Keratinocyte (primary cell): ENCODE measurements around the gene GRAMD1A.

Experiments used
- EZH2 ChIP-seq: IDR thresholded peaks from one replicate; pipeline ENCODE4 v1.6.1; 2012; ENCODE audit warnings: inconsistent platforms, mild to moderate bottlenecking, low read length, moderate library complexity
- TF ChIP-seq, protein P1 (sequence below), 3 experiments: IDR thresholded peaks in 1 of 3; conservative IDR thresholded peaks in 1 of 3; optimal IDR thresholded peaks in 1 of 3; 2 replicates in 2 of 3; 3 replicates in 1 of 3; pipeline versions ENCODE3 to v1.5.1; 2011; ENCODE audit warnings: low read length in 3 of 3, mild to moderate bottlenecking in 3 of 3, moderate library complexity in 2 of 3, control low read depth in 1 of 3, inconsistent platforms in 1 of 3; ENCODE audit not compliant: insufficient read depth in 2 of 3; ENCODE audit errors: extremely low read depth in 1 of 3

DNA sequence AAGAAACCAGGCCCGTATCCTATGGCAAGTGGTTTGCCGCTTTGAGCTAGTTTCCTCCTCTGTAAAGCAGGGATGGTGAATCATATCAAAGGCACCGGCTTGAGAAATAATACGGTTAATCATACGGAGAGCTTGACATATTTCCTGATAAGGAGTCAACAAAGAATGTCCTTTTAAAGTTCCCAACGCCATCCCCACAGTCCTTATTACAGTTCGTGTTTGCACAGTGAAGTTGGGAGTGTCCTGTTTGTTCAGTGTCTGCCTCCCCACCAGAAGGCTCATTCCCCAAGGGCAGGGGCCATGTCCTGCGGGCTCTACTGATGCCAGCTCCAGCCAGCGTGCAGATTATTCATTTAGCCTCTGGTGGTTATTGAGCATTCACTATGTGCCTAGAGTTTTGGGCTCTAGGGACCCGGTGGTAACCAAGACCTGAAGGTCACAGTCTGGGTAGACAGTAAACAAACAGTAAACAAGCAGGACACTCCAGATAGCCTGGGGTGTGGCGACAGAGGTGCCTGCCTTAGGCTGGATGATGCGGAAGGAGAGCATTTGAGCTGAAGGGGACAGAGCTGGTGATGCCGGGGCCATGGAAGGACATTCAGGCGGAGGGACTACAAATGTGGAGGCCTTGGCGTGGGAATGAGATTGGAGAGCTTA, 6.3 kb downstream of the GRAMD1A start:
- TF ChIP-seq, protein P1, sequence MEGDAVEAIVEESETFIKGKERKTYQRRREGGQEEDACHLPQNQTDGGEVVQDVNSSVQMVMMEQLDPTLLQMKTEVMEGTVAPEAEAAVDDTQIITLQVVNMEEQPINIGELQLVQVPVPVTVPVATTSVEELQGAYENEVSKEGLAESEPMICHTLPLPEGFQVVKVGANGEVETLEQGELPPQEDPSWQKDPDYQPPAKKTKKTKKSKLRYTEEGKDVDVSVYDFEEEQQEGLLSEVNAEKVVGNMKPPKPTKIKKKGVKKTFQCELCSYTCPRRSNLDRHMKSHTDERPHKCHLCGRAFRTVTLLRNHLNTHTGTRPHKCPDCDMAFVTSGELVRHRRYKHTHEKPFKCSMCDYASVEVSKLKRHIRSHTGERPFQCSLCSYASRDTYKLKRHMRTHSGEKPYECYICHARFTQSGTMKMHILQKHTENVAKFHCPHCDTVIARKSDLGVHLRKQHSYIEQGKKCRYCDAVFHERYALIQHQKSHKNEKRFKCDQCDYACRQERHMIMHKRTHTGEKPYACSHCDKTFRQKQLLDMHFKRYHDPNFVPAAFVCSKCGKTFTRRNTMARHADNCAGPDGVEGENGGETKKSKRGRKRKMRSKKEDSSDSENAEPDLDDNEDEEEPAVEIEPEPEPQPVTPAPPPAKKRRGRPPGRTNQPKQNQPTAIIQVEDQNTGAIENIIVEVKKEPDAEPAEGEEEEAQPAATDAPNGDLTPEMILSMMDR (optimal IDR thresholded peaks at IDR 0.05 in 1 of 3, IDR thresholded peaks at IDR 0.05 in 1 of 3, conservative IDR thresholded peaks at IDR 0.05 in 1 of 3; ENCODE audit: extremely low read depth in 1 of 3, insufficient read depth in 2 of 3, low read length in 3 of 3), result no peak
- TF ChIP-seq EZH2, result no peak
